HG02759 (cell line): ENCODE measurements around the gene FPR1.

ENCODE experiments used
- ATAC-seq: cut with Tn5 transposase; IDR thresholded peaks from one replicate; pipeline ENCODE4 v1.9.1; 2021; ENCODE audit warnings: mild to moderate bottlenecking, moderate library complexity; ENCODE audit not compliant: unreplicated experiment

The FPR1 gene

DNA sequence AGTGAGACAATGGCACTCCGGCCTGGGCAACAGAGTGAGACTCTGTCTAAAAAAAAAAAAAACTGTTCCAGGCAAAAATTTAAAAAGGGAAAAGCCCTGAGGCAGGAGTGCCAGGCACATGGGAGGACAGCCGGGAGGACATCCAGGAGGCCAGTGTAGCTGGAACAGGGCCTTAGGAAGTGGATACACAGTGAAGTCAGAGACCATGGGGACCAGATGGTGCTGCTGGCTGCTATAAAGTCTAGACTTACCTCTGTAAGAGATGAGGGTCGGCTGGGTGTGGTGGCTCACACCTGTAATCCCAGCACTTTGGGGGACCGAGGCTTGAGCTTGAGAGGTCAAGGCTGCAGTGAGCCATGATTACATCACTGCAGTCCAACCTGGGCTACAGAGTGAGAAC is 42.9 kb downstream of the FPR1 start:
- ATAC-seq: no peak

GRCh38 chr19:51706885-51707284 is 44.8 kb downstream of the FPR1 start:
- ATAC-seq: no peak

DNA sequence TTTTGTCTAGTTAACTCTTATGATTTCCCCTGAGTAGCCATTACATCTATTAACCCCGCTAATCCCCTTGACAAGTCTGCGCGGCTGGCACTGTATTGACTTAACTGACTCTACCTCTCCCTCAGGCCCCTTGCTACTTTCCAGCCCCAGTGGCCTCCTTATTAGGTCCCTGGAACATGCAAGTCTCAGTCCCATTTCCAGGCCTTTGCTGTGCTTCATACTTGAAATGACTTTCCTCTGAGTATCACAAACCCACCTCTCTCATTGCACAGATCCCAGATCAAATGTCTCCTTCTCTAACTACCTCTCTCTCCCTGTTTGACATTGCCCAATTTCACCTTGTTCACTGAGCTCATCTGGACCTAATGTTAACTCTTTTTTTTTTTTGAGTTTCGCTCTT is 45.4 kb downstream of the FPR1 start:
- no peak for ATAC-seq

- ATAC-seq: no peak
Measured at GRCh38 chr19:51704626-51705025, 47.1 kb downstream of the FPR1 start.

DNA sequence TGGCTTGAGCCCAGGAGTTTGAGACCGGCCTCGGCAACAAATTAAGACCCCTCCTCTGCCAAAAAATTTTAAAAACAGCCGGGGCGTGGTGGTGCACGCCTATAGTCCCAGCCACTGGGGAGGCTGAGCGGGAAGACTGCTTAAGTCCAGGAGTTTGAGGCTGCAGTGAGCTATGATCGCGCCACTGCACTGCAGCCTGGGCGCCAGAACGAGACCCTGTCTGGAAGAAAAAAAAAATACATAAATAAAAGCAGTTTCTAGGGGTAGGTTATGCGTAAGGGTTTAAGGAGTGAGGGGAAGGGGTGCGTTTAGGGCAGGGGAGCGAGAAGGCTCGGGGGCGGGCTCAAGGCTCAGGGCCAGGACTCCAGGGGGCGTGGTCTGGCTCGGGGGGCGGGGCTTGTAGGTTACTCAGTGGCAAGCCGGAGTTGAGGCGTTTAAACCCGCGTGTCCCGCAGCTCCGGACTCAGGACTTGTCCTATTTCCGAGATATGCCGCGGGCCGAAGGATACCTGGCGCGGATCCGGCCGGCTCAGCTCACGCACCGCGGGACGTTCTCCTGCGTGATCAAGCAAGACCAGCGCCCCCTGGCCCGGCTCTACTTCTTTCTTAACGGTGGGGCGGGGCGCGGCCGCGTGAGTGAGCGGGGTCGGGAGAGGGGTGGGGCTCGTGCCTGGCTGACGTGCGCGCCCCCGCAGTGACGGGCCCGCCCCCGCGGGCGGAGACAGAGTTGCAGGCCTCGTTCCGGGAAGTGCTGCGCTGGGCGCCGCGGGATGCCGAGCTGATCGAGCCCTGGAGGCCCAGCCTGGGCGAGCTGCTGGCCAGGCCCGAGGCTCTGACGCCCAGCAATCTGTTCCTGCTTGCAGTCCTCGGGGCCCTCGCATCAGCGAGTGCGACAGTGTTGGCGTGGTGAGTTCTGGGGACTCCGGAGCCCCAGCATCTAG is 47.8 kb downstream of the FPR1 start:
- peak; percentile 93 for ATAC-seq

- no peak for ATAC-seq
Measured at GRCh38 chr19:51702825-51703574, 48.7 kb downstream of the FPR1 start.

GRCh38 chr19:51702103-51702824 is 49.4 kb downstream of the FPR1 start:
- ATAC-seq: no peak

DNA sequence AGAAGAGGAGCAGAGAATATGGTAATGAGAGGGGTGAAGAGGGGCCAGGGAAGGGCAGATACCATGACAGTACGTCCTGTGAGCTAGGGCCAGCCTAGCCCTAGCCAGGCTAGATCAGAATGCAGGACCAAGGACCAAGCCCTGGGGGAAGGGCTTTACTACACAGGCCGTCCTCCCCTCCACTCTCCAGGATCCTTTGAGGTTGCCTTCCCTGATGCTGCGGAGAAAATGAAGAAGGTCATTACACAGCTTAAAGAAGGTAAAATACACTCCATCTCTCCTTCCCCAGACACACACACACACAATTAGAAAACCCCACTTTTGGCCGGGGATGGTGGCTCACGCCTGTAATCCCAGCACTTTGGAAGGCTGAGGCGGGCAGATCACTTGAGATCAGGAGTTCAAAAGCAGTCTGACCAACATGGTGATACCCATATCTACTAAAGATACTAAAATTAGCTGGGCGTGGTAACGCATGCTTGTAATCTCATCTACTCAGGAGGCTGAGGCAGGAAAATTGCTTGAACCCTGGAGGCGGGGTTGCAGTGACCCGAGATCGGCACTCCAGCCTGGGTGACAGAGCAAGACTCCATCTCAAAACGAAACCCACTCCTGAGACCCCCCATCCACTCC is 50.1 kb downstream of the FPR1 start:
- no peak for ATAC-seq

GRCh38 chr19:51699170-51699569 is 52.5 kb downstream of the FPR1 start:
- no peak for ATAC-seq

GRCh38 chr19:51698296-51698695 is 53.4 kb downstream of the FPR1 start:
- no peak for ATAC-seq

GRCh38 chr19:51697169-51697776 is 54.4 kb downstream of the FPR1 start:
- no peak for ATAC-seq

DNA sequence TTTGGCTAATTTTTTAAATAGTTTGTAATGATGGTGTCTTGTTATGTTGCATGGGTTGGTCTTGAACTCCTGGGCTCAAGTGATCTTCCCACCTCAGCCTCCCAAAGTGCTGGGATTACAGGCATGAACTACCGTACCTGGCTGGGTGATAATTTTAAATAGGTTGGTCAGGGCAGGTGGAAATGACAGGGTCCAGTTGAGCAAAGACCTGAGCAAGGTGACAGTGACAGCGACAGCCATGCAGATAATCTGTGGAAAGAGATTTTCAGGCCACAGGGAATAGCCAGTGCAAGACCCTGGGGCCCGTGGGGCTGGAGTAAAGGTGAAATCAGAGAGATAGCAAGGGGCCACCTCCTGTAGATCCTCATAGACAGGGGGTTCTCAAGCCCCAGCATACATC is 55.1 kb downstream of the FPR1 start:
- no peak for ATAC-seq
